GM10248 (cell line): Measurements from ENCODE around the gene PODN.

Experiments
- CTCF ChIA-PET: fragments of 300-600 bp; sonication (Branson Sonifier 250); formaldehyde crosslinking; extraction: SDS; loops from one replicate; lab custom pipeline; 2021; ENCODE audit warnings: antibody characterized with exemption; lab: Yijun Ruan, JAX
- POLR2A ChIA-PET: fragments of 350-650 bp; sonication (Branson Sonifier 250); formaldehyde crosslinking; extraction: SDS; loops from one replicate; lab custom pipeline; 2020; ENCODE audit warnings: antibody characterized with exemption; lab: Yijun Ruan, JAX
- DNase-seq: peaks from one replicate; pipeline ENCODE4 v3.0.0; 2012; ENCODE audit errors: extremely low spot score
- TF ChIP-seq, protein P1 (sequence below): IDR thresholded peaks from 2 replicates; pipeline ENCODE4 v1.5.1; 2012; ENCODE audit warnings: mild to moderate bottlenecking, low read depth; ENCODE audit errors: extremely low read depth, missing control alignments, control extremely low read depth

The PODN gene

DNA sequence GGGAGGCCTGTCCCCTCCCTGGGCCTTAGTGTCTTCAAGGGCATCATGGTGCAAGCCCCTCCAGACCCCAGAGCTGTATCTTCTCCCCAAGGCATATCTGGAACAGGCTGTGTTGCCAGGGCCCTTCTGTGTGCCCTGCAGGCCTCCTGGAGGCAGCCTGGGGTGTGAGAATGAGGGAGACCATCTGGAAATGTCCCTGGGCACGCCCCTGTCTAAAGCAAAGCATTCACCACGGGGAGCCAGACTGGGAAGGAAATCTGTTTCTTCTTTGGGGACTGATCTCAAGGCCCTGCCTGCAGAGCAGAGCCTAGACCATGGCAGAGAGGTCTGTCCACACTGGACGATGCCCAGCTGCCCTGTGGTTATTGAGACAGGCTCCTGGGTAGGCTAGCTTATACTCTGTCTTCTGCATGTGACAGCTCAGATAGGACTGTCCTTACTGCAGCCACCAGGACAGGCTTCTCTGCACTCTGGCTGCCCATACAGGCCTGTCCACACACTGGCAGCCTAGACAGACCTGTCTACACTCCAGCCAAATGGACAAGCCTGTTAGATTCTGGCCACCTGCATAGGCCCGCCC lies 24.6 kb downstream of the PODN start:
- ChIA-PET POLR2A (no interaction called here), CTCF (interaction anchor here (1.4 kb wide), 1 partner anchor 38 kb away, joined by 3 read pairs; no protein-coding TSS in a partner anchor)
- TF ChIP-seq, protein P1, sequence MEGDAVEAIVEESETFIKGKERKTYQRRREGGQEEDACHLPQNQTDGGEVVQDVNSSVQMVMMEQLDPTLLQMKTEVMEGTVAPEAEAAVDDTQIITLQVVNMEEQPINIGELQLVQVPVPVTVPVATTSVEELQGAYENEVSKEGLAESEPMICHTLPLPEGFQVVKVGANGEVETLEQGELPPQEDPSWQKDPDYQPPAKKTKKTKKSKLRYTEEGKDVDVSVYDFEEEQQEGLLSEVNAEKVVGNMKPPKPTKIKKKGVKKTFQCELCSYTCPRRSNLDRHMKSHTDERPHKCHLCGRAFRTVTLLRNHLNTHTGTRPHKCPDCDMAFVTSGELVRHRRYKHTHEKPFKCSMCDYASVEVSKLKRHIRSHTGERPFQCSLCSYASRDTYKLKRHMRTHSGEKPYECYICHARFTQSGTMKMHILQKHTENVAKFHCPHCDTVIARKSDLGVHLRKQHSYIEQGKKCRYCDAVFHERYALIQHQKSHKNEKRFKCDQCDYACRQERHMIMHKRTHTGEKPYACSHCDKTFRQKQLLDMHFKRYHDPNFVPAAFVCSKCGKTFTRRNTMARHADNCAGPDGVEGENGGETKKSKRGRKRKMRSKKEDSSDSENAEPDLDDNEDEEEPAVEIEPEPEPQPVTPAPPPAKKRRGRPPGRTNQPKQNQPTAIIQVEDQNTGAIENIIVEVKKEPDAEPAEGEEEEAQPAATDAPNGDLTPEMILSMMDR = no peak
- no peak for DNase-seq

DNA sequence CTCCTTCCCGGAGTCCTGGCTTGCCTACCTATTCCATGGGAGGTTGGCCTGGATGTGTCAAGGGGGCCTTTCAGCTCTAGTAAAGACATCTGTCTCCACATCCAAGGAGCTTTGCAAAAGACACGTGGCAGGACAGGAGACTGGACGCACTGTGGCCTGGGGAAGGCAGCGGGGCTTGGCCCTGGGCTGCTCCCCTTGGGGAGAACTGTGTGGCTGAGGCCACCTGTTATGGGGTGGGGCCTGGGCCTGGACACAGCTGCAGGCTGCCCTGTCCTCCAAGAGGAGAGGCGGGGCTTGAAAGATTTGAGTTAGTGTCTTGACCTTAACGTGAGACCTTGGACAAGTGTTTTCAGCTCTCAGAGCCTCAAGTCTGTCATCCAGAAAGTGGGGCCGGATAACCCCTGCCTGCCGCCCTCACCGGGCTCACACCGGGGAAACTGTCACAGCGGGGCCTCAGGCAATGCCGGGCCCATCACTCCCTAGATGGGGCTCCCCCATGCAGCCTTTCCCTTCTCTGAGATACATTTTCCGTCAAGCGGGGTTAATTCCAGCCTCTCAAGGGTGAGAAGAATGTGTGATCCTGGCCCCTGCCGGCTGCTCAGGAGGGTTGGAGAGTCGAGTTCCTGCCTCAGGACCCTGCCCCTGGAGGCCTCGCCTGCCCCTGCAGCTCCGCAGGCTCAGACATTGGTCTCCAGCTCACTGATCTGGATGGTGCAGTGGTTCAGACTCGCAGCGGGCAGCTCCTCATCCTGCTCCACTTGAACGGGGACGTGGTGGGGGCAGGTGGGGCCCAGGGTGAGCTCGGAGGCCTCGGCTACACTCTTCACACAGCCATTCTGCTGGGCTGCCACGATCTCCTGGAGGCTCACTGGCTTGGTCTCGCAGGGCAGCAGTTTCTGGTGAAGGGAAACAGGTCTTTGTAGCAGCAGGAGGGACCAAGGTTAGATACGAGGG lies 25.6 kb downstream of the PODN start:
- TF ChIP-seq, protein P1 = no peak
- no peak for DNase-seq
- ChIA-PET CTCF (interaction anchor here (1.0 kb wide), 1 partner anchor 9 kb away, joined by 3 read pairs; no protein-coding TSS in a partner anchor), POLR2A (no interaction called here)

DNA sequence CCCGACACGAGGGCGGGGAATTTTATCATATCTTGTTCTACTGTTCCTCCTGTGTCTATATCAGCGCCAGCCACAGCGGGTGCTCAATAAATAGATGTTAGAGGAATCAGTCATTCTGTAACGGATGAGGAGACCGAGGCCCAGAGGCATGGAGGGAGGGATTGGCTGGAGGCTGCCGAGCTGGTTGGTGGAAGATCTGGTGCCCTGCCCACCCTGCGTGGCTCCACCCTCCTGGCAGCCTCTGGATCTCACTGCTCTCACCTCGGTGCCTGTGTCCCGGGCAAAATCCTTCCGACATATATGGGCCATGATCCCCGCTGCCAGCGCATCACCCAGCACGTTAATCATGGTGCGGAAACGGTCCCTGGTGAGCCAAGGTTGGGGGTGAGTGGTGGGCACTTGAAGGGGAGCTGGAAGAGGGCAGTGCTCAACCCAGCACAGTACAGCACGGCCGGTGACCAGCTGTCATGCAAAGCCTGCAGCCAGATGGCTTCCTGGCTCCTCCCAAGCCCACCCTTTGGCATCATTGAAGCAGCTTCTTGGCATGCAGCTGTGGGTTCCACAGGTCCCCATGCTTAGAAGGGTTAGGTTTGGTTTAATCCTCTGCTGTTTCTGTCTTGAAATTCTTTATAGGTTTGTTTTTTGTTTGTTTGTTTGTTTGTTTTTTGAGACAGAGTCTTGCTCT lies 26.7 kb downstream of the PODN start:
- POLR2A ChIA-PET = no interaction called here
- CTCF ChIA-PET = no interaction called here
- TF ChIP-seq, protein P1 = no peak
- no peak for DNase-seq

DNA sequence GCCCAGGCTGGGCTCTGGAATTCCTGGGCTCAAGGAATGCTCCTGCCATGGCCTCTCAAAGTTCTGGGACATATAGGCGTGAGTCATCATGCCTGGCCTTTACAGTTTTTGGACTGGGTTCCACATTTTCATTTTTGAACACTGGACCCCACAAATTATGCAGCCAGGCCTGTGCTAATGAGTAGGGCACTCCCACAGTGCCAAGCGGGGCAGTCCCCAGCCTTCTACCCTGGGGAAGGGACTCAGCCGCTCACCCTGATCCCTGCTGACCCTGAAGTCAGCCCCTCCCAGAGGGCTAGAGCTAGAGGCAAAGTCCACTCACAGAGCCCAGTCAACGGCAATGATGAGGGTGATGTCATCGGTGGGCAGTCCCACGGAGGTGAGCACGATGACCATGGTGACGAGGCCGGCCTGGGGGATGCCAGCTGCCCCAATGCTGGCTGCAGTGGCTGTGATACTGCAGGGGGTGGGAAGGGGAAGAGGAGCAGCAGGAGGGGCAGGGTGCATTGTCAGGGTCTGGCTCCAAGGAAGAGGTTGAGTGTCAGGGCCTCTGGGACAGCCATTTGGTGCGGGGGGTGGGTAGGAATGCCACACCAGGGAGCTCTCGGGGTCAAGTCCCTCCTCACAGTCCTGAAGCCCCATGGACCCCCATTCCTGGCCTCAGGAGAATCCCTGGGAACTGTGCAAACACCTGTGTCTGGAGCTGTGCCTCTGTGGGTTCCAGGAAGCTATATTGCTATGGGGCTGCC lies 27.6 kb downstream of the PODN start:
- CTCF ChIA-PET = no interaction called here
- TF ChIP-seq, protein P1 = no peak

DNA sequence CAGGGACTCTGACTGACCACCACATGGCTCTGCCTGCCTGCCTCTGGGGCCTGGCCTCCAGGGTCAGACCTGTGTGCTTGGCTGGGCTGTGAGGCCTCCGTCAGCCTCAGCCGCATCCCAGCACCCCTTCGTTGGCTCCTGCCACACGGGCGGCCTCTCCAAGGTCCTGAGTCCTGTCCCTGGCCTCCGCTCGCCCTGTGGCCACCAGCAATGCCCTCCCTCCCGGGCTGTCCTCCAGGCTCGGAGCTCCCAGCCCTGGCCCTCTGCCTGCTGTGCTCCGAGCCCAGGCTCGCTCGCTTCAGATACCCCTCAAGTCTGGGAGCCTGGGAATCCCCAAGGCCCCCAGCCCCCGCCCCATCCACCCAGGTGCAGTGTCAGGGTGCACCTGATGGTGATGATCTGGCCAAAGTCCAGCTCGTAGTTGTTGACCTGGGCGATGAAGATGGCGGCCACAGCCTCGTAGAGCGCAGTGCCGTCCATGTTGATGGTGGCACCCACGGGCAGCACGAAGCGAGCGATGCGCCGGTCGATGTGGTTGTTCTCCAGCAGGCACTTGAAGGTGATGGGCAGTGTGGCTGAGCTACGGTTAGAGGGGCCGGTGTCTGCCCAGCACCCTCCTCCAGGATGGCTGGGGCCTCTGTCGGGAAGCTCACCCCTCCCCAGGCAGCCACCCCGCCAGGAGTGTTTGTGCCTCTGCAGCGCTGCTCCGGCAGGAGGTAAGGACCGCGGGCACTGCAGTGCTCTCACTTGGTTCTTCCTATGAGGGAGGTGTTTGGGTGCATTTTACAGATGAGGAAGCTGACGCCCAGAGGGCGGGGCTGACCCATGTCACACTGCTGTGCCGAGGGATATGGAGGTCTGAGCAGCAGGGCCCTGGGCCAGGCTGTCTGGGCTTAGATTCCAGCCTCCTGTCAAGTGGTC lies 28.5 kb downstream of the PODN start:
- TF ChIP-seq, protein P1 = no peak
- ChIA-PET POLR2A (no interaction called here), CTCF (no interaction called here)
- DNase-seq = no peak

More for the DNA sequence above, 27.6 kb downstream of the PODN start:
- POLR2A ChIA-PET = no interaction called here
- no peak for DNase-seq
